ENCODE measurements around the gene FHIT. TPM values are rescaled to one million over a fixed set of nuclear protein-coding genes. Genes with fewer than 3 reads are reported as not detected.

The FHIT gene
- total RNA-seq, 4 donors from 2014 or later = 8.8 to 35.6 (median 12.6) TPM

- TF ChIP-seq POLR2A (IDR thresholded peaks at IDR 0.05) (no peak), EP300 (IDR thresholded peaks at IDR 0.05) (no peak), POLR2AphosphoS5 (IDR thresholded peaks at IDR 0.05) (no peak), CTCF (IDR thresholded peaks at IDR 0.05) (no peak)
- no peaks in the 10 kb centered on the region for H3K4me1 ChIP-seq
- H3K27ac ChIP-seq = no peak overlapping the region
- DNase-seq (ENCODE audit: low spot score in 2 of 2) = no peak
- 69% methylated on average over 5 of the region's 5 CpGs for WGBS
- H3K4me3 ChIP-seq = no peak overlapping the region
- no peaks in the 10 kb centered on the region for H3K27me3 ChIP-seq
- H3K9me3 ChIP-seq = no peaks in the 10 kb centered on the region
- H3K36me3 ChIP-seq = no peaks in the 10 kb centered on the region
Measured at GRCh38 chr3:60198179-60198720, 1053.0 kb downstream of the FHIT start.

GRCh38 chr3:60192297-60193114, 1058.7 kb downstream of the FHIT start:
- Histone ChIP-seq H3K36me3 (no peaks in the 10 kb centered on the region), H3K9me3 (no peaks in the 10 kb centered on the region), H3K4me1 (no peaks in the 10 kb centered on the region), H3K4me3 (no peak overlapping the region), H3K27ac (no peak overlapping the region), H3K27me3 (no peaks in the 10 kb centered on the region)
- 83% methylated on average over 7 of the region's 7 CpGs for WGBS
- no peak for DNase-seq (ENCODE audit: low spot score in 2 of 2)
- TF ChIP-seq POLR2A (IDR thresholded peaks at IDR 0.05) = no peak

GRCh38 chr3:60190073-60190472, 1061.2 kb downstream of the FHIT start:
- no peaks in the 10 kb centered on the region for H3K4me1 ChIP-seq
- TF ChIP-seq EP300 (IDR thresholded peaks at IDR 0.05) (no peak), POLR2AphosphoS5 (IDR thresholded peaks at IDR 0.05) (no peak), CTCF (IDR thresholded peaks at IDR 0.05) (no peak), POLR2A (IDR thresholded peaks at IDR 0.05) (no peak)
- H3K9me3 ChIP-seq = no peaks in the 10 kb centered on the region
- 42% methylated on average over 2 of the region's 2 CpGs for WGBS
- H3K36me3 ChIP-seq = no peaks in the 10 kb centered on the region
- no peak overlapping the region for H3K27ac ChIP-seq
- no peaks in the 10 kb centered on the region for H3K27me3 ChIP-seq
- no peak for DNase-seq (ENCODE audit: low spot score in 2 of 2)
- no peak overlapping the region for H3K4me3 ChIP-seq

- H3K9me3 ChIP-seq = no peaks in the 10 kb centered on the region
- no peak for DNase-seq (ENCODE audit: low spot score in 2 of 2)
- H3K27me3 ChIP-seq = no peaks in the 10 kb centered on the region
- H3K36me3 ChIP-seq = no peaks in the 10 kb centered on the region
- TF ChIP-seq POLR2A (IDR thresholded peaks at IDR 0.05) = no peak
- no peak for TF ChIP-seq POLR2AphosphoS5 (IDR thresholded peaks at IDR 0.05)
- no peak for TF ChIP-seq CTCF (IDR thresholded peaks at IDR 0.05)
- no peak overlapping the region for H3K4me3 ChIP-seq
- H3K4me1 ChIP-seq = no peaks in the 10 kb centered on the region
- no peak overlapping the region for H3K27ac ChIP-seq
- WGBS = 80% methylated on average over 3 of the region's 3 CpGs
Measured at GRCh38 chr3:60189304-60189703, 1061.9 kb downstream of the FHIT start.

- Histone ChIP-seq H3K9me3 (no peaks in the 10 kb centered on the region), H3K27ac (no peak overlapping the region), H3K36me3 (no peaks in the 10 kb centered on the region), H3K27me3 (no peaks in the 10 kb centered on the region), H3K4me3 (no peak overlapping the region), H3K4me1 (no peaks in the 10 kb centered on the region)
- 52% methylated on average over 2 of the region's 2 CpGs for WGBS
- no peak for DNase-seq (ENCODE audit: low spot score in 2 of 2)
- no peak for TF ChIP-seq CTCF (IDR thresholded peaks at IDR 0.05)
- TF ChIP-seq POLR2AphosphoS5 (IDR thresholded peaks at IDR 0.05) = no peak
- no peak for TF ChIP-seq POLR2A (IDR thresholded peaks at IDR 0.05)
- no peak for TF ChIP-seq EP300 (IDR thresholded peaks at IDR 0.05)
Measured at GRCh38 chr3:60188803-60189202, 1062.4 kb downstream of the FHIT start.

Data from suprapubic skin (tissue), 4 donors.